HepG2 (cell line): ENCODE results near the gene TUBB. TPM values are rescaled to one million over a fixed set of nuclear protein-coding genes. Genes with fewer than 3 reads are reported as not detected.

Source experiments
- ATAC-seq: fragments of 200-7000 bp; cut with Tn5 transposase; 3 replicates; pipeline ENCODE4 v1.9.1; 2020; ENCODE audit warnings: mild to moderate bottlenecking, moderate library complexity
- BruUV-seq: library from RNA; stranded (reverse); fragments of 400-500 nt; replicated peaks from 2 replicates; lab custom pipeline; 2021; lab: Mats Ljungman, UMichigan
- CTCF ChIA-PET: fragments of 300-600 bp; formaldehyde crosslinking; extraction: SDS; loops from one replicate; lab custom pipeline; 2021; ENCODE audit warnings: low total read pairs, inconsistent platforms, low intra/inter-chr PET ratio; lab: Yijun Ruan, JAX
- POLR2A ChIA-PET: fragments of 350-600 bp; sonication (Branson Sonifier 250); formaldehyde crosslinking; loops from one replicate; lab custom pipeline; 2020; ENCODE audit warnings: antibody characterized with exemption, inconsistent platforms; lab: Yijun Ruan, JAX
- DNase-seq: peaks from one replicate; pipeline ENCODE4 v3.0.0-alpha.2; 2015; ENCODE audit warnings: low spot score
- FAIRE-seq: peaks from 3 replicates; lab custom pipeline; 2011; peaks lifted over from hg19 to GRCh38; lab: Jason Lieb, UNC
- H2AFZ ChIP-seq: one replicate; pipeline ENCODE4 v1.6.1; 2011; ENCODE audit warnings: low read length, inconsistent platforms
- H3K27ac ChIP-seq: fragments of 300-600 bp; 3 replicates; pipeline ENCODE4 v1.8.0; 2011; ENCODE audit warnings: mixed run types, mild to moderate bottlenecking, mixed read lengths, low read length, inconsistent platforms; ENCODE audit not compliant: insufficient read depth; ENCODE audit errors: extremely low read length
- H3K27me3 ChIP-seq, 2 experiments: fragments of 200-600 bp in 1 of 2; 2 replicates in 1 of 2; 3 replicates in 1 of 2; pipeline versions ENCODE4 v1.6.0 to v1.8.0; 2011; ENCODE audit warnings: low read length in 2 of 2, mild to moderate bottlenecking in 2 of 2, moderate library complexity in 2 of 2, inconsistent platforms in 1 of 2; ENCODE audit not compliant: insufficient read depth in 2 of 2, control insufficient read depth in 1 of 2
- H3K36me3 ChIP-seq, 2 experiments: fragments of 200-600 bp in 1 of 2; replicated peaks in 1 of 2; 2 replicates in 1 of 2; 3 replicates in 1 of 2; pipeline versions ENCODE4 v1.5.1 to v1.8.0; 2011; ENCODE audit warnings: low read length in 2 of 2, inconsistent platforms in 1 of 2; ENCODE audit not compliant: insufficient read depth in 2 of 2, control insufficient read depth in 1 of 2
- H3K4me1 ChIP-seq: 2 replicates; pipeline ENCODE4 v1.5.1; 2012; ENCODE audit warnings: low read length, inconsistent platforms; ENCODE audit not compliant: insufficient read depth
- H3K4me2 ChIP-seq: 2 replicates; pipeline ENCODE4 v1.6.0; 2011; ENCODE audit warnings: low read depth, low read length, inconsistent platforms
- H3K4me3 ChIP-seq, 3 experiments: fragments of 200-600 bp in 1 of 3; sonication (generic), shearing (Covaris generic) in 1 of 3; replicated peaks in 1 of 3; 2 replicates each; pipeline ENCODE4 v1.5.1; 2011 to 2016; ENCODE audit warnings: low read length in 3 of 3, inconsistent platforms in 2 of 3, low read depth in 2 of 3, mild to moderate bottlenecking in 2 of 3, control low read depth in 1 of 3, mixed read lengths in 1 of 3; ENCODE audit not compliant: insufficient read depth in 1 of 3
- H3K79me2 ChIP-seq: one replicate; pipeline ENCODE4 v1.6.1; 2011; ENCODE audit warnings: low read length, inconsistent platforms; ENCODE audit not compliant: insufficient read depth
- H3K9ac ChIP-seq: 2 replicates; pipeline ENCODE4 v1.6.0; 2011; ENCODE audit warnings: mild to moderate bottlenecking, low read depth, low read length, inconsistent platforms; ENCODE audit not compliant: insufficient read depth
- H3K9me3 ChIP-seq: 2 replicates; pipeline ENCODE4 v1.5.1; 2012; ENCODE audit warnings: mild to moderate bottlenecking, low read length
- H4K20me1 ChIP-seq: 2 replicates; pipeline ENCODE4 v1.6.0; 2011; ENCODE audit warnings: inconsistent platforms, mild to moderate bottlenecking, low read length, moderate library complexity; ENCODE audit not compliant: insufficient read depth
- ATF2 ChIP-seq: sonication (generic); formaldehyde crosslinking; IDR thresholded peaks from 2 replicates; pipeline ENCODE4 v1.4.0; 2020; ENCODE audit warnings: missing genetic modification reagents
- FOSL2 ChIP-seq: sonication (generic); formaldehyde crosslinking; IDR thresholded peaks from 2 replicates; pipeline ENCODE4 v1.4.0; 2020; ENCODE audit warnings: missing genetic modification reagents
- HDAC2 ChIP-seq: sonication (generic); formaldehyde crosslinking; IDR thresholded peaks from 2 replicates; pipeline ENCODE4 v1.4.0; 2020; ENCODE audit warnings: missing genetic modification reagents
- NONO ChIP-seq, 2 experiments: fragments of 450-650 bp in 1 of 2; sonication (generic) in 1 of 2; formaldehyde crosslinking in 1 of 2; IDR thresholded peaks in 1 of 2; conservative IDR thresholded peaks in 1 of 2; 2 replicates each; pipeline versions ENCODE4 v1.6.1 to v1.8.0; 2017 to 2022; ENCODE audit warnings: mild to moderate bottlenecking in 1 of 2, missing genetic modification reagents in 1 of 2, moderate library complexity in 1 of 2
- PHF8 ChIP-seq: sonication (generic); formaldehyde crosslinking; IDR thresholded peaks from 2 replicates; pipeline ENCODE4 v1.5.0; 2020; ENCODE audit warnings: missing genetic modification reagents
- RBFOX2 ChIP-seq: fragments of 200-400 bp; formaldehyde crosslinking; IDR thresholded peaks from 2 replicates; pipeline ENCODE4 v1.6.1; 2017; ENCODE audit warnings: low read depth, mild to moderate bottlenecking, low read length
- TFAP4 ChIP-seq: sonication (generic); IDR thresholded peaks from 2 replicates; pipeline ENCODE4 v1.6.1; 2016; ENCODE audit warnings: low read depth, borderline replicate concordance
- ZNF816 ChIP-seq: sonication (generic); formaldehyde crosslinking; IDR thresholded peaks from 2 replicates; pipeline ENCODE4 v1.8.0; 2022; ENCODE audit warnings: missing genetic modification reagents, mild to moderate bottlenecking, borderline replicate concordance
- WGBS: methylation state at CpG from one replicate; pipeline ENCODE4 v1.1.6; 2017; ENCODE audit warnings: low lambda C conversion rate; 5-methylcytosine and 5-hydroxymethylcytosine counted together
- in situ Hi-C: cut with HindIII; loops from 2 replicates; pipeline ENCODE4 v1.10.0; 2017; ENCODE audit warnings: low pct_unique_long_range_greater_than_20kb; ENCODE audit not compliant: extremely low pct_ligation_motif_present
- intact Hi-C: fragments of 100-400 bp; cut with micrococcal nuclease; formaldehyde crosslinking; loops from one replicate; pipeline ENCODE4 v1.10.0; 2022; ENCODE audit not compliant: unreplicated experiment
- polyA plus RNA-seq, 8 experiments: library from polyadenylated mRNA; depleted of rRNA in 3 of 8; stranded (reverse) in 7 of 8; unstranded in 1 of 8; fragments of >200 nt; fragmentation: Illumina TruSeq in 4 of 8; extraction: Trizol in 4 of 8; gene quantifications; 2 replicates each; pipeline versions ENCODE4 v1.2.1 to v1.2.3, GENCODE V29; 2011 to 2016; ENCODE audit warnings: low read depth in 4 of 8, missing spikeins in 1 of 8, mixed read lengths in 1 of 8; ENCODE audit not compliant: insufficient read depth in 1 of 8
- total RNA-seq, 5 experiments: library from RNA; depleted of rRNA; stranded (reverse); fragments of >200 nt; fragmentation: Illumina TruSeq; extraction: Trizol; gene quantifications; 2 replicates each; pipeline ENCODE4 v1.2.3, GENCODE V29; 2016; ENCODE audit warnings: low read depth in 1 of 5

TUBB gene
- total and polyA plus RNA-seq, 2 of the 13 experiments (the other 11 are each of a cell fraction or from before 2014, with no cell fraction given): 911 to 1,163 TPM

GRCh38 chr6:30705620-30706019 lies 14.5 kb upstream of the TUBB start:
- intact Hi-C loops (no loop called here), in situ Hi-C loops (no loop called here)
- Histone ChIP-seq H3K9ac (no peak overlapping the region), H3K4me1 (peaks cover 8% of the 10 kb centered on the region; the same call in 1 of the 2 replicates), H3K36me3 (peaks cover 3 to 55% of the 10 kb centered on the region in 2 experiments), H2AFZ (no peak overlapping the region), H3K4me3 (no peak overlapping the region), H3K27me3 (no peaks in the 10 kb centered on the region), H3K27ac (no peak overlapping the region), H3K79me2 (no peaks in the 10 kb centered on the region), H3K9me3 (no peaks in the 10 kb centered on the region), H4K20me1 (no peaks in the 10 kb centered on the region), H3K4me2 (no peak overlapping the region)
- no peak for ATAC-seq
- FAIRE-seq: no peak
- no TSS peak for BruUV-seq
- 96% methylated on average over 4 of the region's 4 CpGs for WGBS
- ChIA-PET POLR2A (interaction anchor here (1.3 to 1.5 kb wide), 2 partner anchors 12 to 15 kb away, joined by 5 to 8 read pairs; partner anchors contain the start of genes MDC1 and NRM), CTCF (no interaction called here)
- DNase-seq: no peak
- TF ChIP-seq PHF8 (CRISPR knock-in tag) (no peak), ZNF816 (CRISPR knock-in tag) (no peak), FOSL2 (CRISPR knock-in tag) (no peak), NONO (IDR thresholded peaks at IDR 0.05) (no peak), NONO (CRISPR knock-in tag; conservative IDR thresholded peaks at IDR 0.05) (no peak)

- POLR2A ChIA-PET: interaction anchor here (1.4 kb wide), 1 partner anchor 10 kb away, joined by 6 read pairs; the partner anchor contains the start of gene MDC1
- H3K36me3 ChIP-seq: peaks cover 15 to 70% of the 10 kb centered on the region in 2 experiments
- no peak overlapping the region for H3K4me3 ChIP-seq
- FAIRE-seq: no peak
- no peaks in the 10 kb centered on the region for H4K20me1 ChIP-seq
- intact Hi-C loops: no loop called here
- H3K27me3 ChIP-seq: no peaks in the 10 kb centered on the region
- DNase-seq: no peak
- H3K27ac ChIP-seq: no peak overlapping the region
- no peak for ATAC-seq
- H3K4me2 ChIP-seq: no peak overlapping the region
- 94% methylated on average over 5 of the region's 6 CpGs for WGBS
- H2AFZ ChIP-seq: no peak overlapping the region
- TF ChIP-seq TFAP4 (peak; percentile 36; the same call in 1 of the 2 replicates), HDAC2 (CRISPR knock-in tag) (no peak), RBFOX2 (0 out of 2 replicates have a peak, but pooled peaks have one; percentile 21), ATF2 (CRISPR knock-in tag) (no peak)
- TF ChIP-seq, all 625 proteins: peak for 2
- H3K9me3 ChIP-seq: no peaks in the 10 kb centered on the region
- H3K4me1 ChIP-seq: peaks cover 7% of the 10 kb centered on the region; the same call in 1 of the 2 replicates
- in situ Hi-C loops: no loop called here
- BruUV-seq: no TSS peak
- CTCF ChIA-PET: no interaction called here
- H3K79me2 ChIP-seq: no peaks in the 10 kb centered on the region
- H3K9ac ChIP-seq: no peak overlapping the region
Measured at GRCh38 chr6:30707281-30707850, 12.8 kb upstream of the TUBB start.
